HL-60 (cell line): ENCODE results near the gene GLP1R.

Source experiments
- DNase-seq, 2 experiments: peaks; one replicate each; pipeline ENCODE4 v3.0.0-alpha.2; 2010 to 2020; ENCODE audit warnings: low read depth in 1 of 2, low spot score in 1 of 2
- H3K27ac ChIP-seq: fragments of 250-450 bp; sonication (Bioruptor Pico); replicated peaks from 2 replicates; pipeline ENCODE4 v1.5.1; 2020; ENCODE audit warnings: mild to moderate bottlenecking, moderate library complexity
- H3K27me3 ChIP-seq: fragments of 250-450 bp; sonication (Bioruptor Pico); 2 replicates; pipeline ENCODE4 v1.5.1; 2021; ENCODE audit warnings: mild to moderate bottlenecking, moderate library complexity; ENCODE audit not compliant: insufficient read depth, poor library complexity, severe bottlenecking
- H3K4me3 ChIP-seq: replicated peaks from 2 replicates; pipeline ENCODE4 v1.5.1; 2011; ENCODE audit warnings: mild to moderate bottlenecking, control low read depth, low read length; ENCODE audit not compliant: insufficient read depth
- CTCF ChIP-seq: IDR thresholded peaks from one replicate; pipeline ENCODE4 v1.5.1; 2011; ENCODE audit warnings: low read length, control low read depth, inconsistent platforms; ENCODE audit not compliant: insufficient read depth
- GABPA ChIP-seq: IDR thresholded peaks from 2 replicates; pipeline ENCODE4 v1.6.1; 2012; ENCODE audit warnings: low read depth
- POLR2AphosphoS5 ChIP-seq: IDR thresholded peaks from 2 replicates; pipeline ENCODE4 v1.6.1; 2012; ENCODE audit warnings: low read depth
- REST ChIP-seq: IDR thresholded peaks from 2 replicates; pipeline ENCODE4 v1.6.1; 2012; ENCODE audit warnings: low read depth; ENCODE audit not compliant: insufficient replicate concordance
- SPI1 ChIP-seq: IDR thresholded peaks from 2 replicates; pipeline ENCODE4 v1.6.1; 2012; ENCODE audit warnings: low read depth, mild to moderate bottlenecking, borderline replicate concordance

Gene GLP1R

GRCh38 chr6:39009476-39009875 is 39.1 kb upstream of the GLP1R start:
- no peak for DNase-seq
- Histone ChIP-seq H3K27me3 (peaks cover 12% of the 10 kb centered on the region), H3K27ac (no peak overlapping the region), H3K4me3 (no peak overlapping the region)
- TF ChIP-seq GABPA (no peak), SPI1 (no peak), CTCF (no peak), REST (no peak), POLR2AphosphoS5 (no peak)

GRCh38 chr6:39016839-39017546 is 31.6 kb upstream of the GLP1R start:
- Histone ChIP-seq H3K4me3 (no peak overlapping the region), H3K27me3 (no peaks in the 10 kb centered on the region), H3K27ac (no peak overlapping the region)
- DNase-seq: no peak
- TF ChIP-seq POLR2AphosphoS5 (no peak), CTCF (no peak), GABPA (no peak), SPI1 (no peak), REST (no peak)

- Histone ChIP-seq H3K27me3 (no peaks in the 10 kb centered on the region), H3K4me3 (no peak overlapping the region), H3K27ac (no peak overlapping the region)
- no peak for DNase-seq
- TF ChIP-seq POLR2AphosphoS5 (no peak), REST (no peak), CTCF (no peak), GABPA (no peak), SPI1 (no peak)
These were observed 31.1 kb upstream of the GLP1R start for GRCh38 chr6:39017547-39017880.
